Cardiac septum (tissue), 1 donor: Measurements from ENCODE around the gene GAS7. TPM values are rescaled to one million over a fixed set of nuclear protein-coding genes. Genes with fewer than 3 reads are reported as not detected.

Experiments used
- DNase-seq: peaks from one replicate; pipeline ENCODE4 v3.0.0-alpha.2; 2020; ENCODE audit warnings: low spot score
- intact Hi-C: fragments of 100-400 bp; cut with DNase I; formaldehyde crosslinking; loops from one replicate; pipeline ENCODE4 v1.14.0; 2022
- total RNA-seq: library from RNA; stranded (reverse); fragmentation: NEBNext Ultra II Directional; extraction: Animal tissue kit (Norgen Biotek cat#: 25700); gene quantifications from one replicate; pipeline ENCODE4 v1.2.1, GENCODE V29; 2021
- donor health status: DM: no; HTN: no; CAD: no.

Gene GAS7
- total RNA-seq, 1 donor from 2014 or later: 75.9 TPM

DNA sequence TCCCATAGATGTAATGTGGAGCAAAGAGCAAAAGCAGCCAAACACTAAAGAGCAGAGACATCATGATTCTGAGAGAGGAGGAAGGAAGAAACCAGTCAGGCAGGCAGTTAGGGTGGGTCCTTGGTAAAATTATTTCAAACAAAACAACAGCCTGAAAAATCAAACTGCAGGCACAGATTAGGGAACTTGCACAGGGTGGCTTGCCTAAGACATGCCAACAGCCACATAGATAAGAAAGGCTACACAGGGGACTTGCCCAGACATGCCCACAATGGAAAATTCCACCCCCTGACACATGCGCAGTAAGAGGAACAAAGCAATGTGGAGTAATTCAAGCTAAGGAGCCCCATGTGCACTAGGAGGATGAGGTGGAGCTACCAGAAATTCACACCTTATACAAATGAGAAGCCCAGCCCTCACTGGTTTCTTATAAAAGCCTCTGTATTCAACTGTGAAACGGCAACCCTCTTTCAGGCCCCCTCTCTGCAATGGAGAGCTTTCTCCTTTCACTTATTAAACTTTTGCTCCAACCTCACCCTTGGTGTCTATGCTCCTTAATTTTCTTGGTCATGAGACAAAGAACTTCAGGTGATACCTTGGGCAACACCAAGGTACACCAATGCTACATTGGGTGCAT, 7.3 kb upstream of the GAS7 start:
- no peak for DNase-seq
- intact Hi-C loops: no loop called here

DNA sequence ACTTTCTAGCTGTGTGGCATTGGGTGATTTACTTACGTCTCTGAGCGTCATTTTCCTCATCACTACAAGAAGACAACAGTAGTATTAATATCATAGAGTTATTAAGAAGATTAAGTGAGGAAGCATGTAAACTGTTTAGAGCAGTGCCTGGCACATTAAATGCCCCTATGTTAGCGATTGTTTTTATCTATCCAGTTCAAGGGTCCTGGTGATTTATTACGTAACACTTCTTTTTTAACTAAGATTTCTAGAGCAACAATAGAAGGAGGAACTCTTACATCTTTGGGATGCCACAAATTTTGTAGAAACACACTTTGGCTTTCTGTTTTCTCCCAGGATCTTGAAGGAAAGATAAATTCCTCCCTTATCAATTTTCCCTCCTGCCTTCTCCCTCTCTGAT, 3.3 kb upstream of the GAS7 start:
- intact Hi-C loops: no loop called here
- no peak for DNase-seq

DNA sequence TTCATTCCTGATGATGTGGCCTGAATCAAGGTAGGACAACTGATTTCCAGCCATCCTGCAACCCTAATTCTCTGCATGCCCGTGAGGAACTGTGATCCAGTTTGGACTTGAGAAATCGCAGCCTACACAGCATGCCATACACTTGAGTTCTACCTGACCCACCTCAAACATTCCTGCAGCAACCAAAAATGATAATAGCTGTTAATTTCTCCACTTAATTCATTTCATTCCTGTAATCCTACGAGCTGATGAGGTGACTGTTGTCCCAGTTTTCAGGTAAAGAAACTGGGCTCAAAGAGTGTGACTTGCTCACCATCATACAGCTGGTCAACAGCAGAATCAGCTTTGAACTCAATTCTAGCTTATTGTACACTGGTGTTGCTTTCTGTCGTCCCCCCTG, 2.2 kb upstream of the GAS7 start:
- intact Hi-C loops: no loop called here
- no peak for DNase-seq

DNA sequence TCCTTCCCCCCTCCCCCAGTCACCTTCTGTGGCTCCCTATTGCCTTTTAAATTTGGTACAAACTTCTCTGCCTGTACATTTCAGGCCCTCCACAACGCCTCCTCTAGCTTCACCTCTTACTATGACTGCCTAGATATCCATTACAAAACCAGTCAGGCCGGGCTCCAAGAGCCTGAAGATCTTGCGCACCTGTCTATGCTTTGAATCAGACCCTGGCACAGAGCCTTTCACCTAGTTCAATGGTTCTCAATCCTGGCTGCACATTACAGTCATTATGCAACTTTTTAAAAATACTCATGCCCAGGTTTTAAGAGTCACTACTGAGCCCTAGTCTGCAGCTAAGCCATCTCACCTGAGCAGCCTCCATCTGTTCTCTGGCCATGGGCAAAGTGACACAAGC, 1.6 kb upstream of the GAS7 start:
- DNase-seq: no peak
- intact Hi-C loops: no loop called here

DNA sequence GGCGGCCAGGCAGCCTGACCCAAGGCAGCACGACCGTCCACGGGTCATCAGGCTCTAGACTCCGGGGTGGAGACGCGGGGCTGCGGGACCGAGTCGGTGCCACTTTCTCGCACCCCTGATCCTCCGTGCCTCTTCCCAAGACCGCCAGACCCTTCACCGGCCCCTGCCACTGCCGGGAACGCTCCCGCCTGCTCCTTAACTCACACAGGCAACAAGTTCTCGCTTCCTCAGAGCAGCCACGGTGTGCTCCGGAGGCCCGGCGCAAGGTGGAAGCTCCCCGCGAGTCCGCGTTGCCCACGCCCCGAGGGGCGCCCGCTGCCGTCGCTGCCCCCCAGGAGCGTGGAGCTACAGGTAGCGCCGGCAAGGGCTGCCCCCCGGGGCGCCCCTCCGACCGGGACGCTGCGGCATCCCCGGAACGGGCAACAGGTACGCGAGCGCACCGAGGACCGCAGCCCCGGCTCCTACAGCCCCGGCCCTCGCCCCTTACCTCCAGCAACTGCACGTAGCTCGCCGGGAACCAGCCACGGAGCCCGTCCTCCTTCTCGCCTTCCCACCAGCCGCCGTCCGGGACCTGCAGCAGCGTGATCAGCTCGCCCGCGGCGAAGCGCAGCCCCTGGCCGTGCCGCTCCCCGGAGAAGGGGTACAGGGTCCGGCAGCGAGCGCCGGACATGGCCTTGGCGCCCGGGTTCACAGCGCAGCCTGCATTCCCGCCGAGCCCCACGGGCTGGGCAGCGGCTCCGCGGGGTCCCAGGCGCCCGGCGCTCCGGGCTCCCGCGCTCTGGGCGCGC, 491 bp downstream of the GAS7 start:
- no peak for DNase-seq
- intact Hi-C loops: loop anchor here (5.0 kb wide), 1 partner anchor 91 kb away; no protein-coding TSS in a partner anchor

DNA sequence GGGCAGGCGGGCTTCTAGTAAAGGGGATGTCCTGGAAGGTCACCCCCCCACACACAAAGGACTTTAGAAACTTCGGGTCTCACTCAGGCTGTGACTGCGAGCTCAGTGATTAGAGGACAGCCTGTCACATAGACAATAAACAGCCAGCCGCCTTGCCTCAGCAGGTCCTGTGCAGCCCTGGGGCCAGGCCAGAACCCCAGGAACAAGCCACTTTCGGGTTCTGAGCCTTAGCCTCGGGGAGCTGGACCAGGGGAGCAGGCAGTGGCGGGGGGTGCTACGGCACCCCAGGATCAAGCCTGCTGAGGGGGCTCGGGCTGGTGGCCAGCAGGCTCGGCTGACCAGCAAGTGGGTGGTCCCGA, 1.1 kb downstream of the GAS7 start:
- intact Hi-C loops: loop anchor here (5.0 kb wide), 1 partner anchor 90 kb away; no protein-coding TSS in a partner anchor
- no peak for DNase-seq

DNA sequence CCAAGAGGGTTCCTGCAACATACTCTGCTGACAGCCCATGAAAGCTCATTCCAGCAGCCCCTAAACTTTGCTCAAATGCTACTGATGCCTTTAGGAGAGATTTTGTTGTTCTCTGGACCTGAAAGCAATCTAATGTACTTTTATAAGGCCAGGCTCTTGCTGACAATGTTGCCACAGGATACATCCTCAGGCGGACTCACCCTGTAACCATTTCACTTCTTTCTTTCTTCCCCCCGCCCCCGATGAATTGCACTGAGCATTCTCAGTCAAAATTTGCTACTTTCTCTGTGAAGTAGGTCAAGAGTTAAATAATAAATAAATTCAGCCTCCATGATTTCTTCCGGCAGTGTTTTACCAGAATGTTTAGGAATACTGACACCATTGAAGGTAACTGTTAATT, 1.5 kb downstream of the GAS7 start:
- no peak for DNase-seq
- intact Hi-C loops: loop anchor here (5.0 kb wide), 1 partner anchor 90 kb away; no protein-coding TSS in a partner anchor

DNA sequence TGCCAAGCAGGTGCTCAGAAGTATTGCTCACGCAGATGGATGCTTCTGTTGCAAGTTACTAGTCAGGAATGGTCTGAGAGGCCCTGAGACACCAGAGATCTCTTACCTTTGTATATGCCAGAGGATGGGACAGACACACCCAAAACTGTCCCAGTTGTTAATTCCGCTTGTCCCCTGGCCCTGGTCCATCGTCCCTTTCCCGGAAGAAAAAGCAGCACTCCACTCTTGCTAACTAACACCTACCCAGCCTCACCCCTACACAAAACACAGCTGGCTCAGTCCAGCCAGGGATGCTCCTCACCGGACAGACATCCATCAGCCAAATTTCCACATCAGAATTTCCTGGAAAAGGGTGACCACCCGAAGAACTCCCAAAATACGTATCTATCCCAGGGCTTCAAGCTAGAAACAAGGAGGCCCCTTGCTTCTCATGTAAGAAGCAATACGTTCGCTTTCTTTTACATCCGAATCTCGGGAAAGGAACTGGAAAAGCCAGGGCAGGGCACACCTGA, 2.0 kb downstream of the GAS7 start:
- intact Hi-C loops: loop anchor here (5.0 kb wide), 1 partner anchor 89 kb away; no protein-coding TSS in a partner anchor
- no peak for DNase-seq

DNA sequence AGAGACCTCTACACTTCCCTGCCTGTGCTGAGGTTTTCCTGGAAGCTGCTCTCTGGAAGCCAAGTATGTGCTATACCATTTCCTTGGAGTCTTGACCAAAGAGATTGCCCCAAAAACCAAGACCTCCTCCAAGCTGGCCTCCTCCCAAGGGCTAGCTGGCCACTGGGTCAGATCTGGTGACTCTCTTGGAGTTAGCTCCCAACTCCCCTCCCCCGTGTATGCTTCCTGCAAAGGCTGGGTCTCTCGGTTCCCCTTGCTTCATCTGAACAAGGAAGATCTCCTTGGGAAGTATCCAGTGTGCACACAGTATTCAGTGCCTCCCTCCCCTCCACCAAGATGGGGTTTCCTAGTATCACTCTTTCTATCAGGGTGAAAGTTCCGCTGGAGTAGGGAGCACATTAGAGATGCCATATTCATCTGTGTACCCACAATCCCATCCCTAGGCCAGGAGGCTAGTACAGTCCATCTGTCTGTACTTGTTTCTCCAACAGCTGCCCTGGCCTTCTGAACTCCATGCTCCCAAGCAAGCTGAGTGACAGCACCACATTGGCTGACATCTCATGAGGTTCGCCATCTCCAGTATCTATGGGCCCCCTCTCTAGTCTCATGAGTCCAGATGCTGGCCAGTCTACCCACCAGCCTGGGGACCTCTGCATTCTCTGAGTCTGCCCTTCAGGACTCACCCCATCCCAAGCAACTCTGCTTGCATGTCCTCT, 3.2 kb downstream of the GAS7 start:
- intact Hi-C loops: loop anchor here (5.0 kb wide), 1 partner anchor 88 kb away; no protein-coding TSS in a partner anchor
- DNase-seq: no peak

DNA sequence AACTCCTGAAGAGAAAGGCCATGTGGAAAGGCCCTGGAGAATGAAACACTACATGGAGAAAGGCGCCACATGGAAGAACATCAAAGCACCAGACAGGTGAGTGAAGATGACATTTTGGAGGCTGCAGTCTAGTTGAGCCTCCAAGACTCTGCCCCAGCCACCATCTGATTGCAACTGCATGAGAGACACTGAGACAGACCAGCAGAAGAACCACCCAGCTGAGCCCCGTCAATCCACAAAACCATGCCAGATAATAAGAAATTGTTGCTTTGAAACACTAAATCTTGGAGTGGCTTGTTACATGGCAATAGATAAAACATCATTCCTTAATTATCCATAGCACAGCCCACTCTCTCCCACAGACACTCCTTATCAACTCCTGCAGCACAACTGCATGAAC, 4.8 kb downstream of the GAS7 start:
- intact Hi-C loops: no loop called here

DNA sequence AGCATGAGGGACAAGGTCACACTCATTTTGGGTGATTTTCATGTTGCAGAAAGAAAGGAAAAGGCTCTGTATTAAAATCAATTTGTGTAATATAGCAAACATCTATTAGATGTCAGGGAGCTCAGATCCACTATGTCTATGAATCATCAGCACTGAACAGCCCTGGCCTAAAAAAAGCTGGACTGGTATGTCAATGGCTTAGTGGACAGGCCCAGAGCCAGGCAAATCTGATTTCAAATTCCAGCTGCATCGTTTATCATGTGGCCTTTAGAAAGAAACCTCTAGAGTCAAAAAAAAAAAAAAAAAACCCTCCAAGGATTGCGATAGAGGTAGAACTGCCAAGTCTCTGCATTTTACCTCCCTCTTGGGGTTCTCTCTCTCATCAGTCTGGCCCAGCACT, 5.4 kb downstream of the GAS7 start:
- intact Hi-C loops: no loop called here
- DNase-seq: no peak

More for the DNA sequence above, 4.8 kb downstream of the GAS7 start:
- no peak for DNase-seq

DNA sequence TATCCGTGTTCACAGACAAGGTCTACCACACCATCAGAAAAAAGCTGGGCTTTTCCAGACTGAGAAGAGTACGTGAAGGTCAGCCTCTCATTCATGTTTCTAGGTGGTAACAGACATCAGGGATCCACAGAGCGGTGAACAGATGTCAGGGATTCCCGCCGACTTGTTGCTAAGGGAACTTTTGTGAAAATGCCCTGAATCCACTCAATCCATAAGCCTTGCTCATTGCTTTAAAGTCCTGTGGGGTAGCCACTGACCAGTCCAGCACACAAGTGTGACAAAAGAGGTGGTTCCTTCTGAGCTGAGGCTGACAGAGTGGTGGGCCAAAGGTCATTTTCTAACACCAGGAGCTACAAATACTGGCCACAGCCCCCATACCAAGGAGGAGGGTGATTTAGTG, 5.9 kb downstream of the GAS7 start:
- DNase-seq: no peak
- intact Hi-C loops: no loop called here

DNA sequence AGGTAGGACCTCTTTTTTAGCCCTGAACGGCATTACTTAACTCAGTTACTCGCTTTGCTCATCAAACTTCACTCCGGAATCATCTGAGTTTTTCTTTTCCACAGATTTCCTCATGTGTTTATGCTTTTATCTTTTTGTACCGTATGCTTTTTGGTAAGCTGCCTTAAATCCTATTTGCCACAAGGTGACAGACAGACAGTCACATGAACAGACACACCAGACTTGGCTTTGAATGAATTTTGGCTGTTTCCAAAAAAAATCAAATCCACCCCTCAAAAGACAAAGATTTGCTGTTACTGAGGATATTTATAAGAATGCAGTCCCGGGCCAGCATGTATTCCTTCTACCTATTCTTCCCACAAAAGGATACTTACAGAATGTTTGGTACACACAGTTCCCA, 10.9 kb downstream of the GAS7 start:
- intact Hi-C loops: no loop called here
- no peak for DNase-seq

DNA sequence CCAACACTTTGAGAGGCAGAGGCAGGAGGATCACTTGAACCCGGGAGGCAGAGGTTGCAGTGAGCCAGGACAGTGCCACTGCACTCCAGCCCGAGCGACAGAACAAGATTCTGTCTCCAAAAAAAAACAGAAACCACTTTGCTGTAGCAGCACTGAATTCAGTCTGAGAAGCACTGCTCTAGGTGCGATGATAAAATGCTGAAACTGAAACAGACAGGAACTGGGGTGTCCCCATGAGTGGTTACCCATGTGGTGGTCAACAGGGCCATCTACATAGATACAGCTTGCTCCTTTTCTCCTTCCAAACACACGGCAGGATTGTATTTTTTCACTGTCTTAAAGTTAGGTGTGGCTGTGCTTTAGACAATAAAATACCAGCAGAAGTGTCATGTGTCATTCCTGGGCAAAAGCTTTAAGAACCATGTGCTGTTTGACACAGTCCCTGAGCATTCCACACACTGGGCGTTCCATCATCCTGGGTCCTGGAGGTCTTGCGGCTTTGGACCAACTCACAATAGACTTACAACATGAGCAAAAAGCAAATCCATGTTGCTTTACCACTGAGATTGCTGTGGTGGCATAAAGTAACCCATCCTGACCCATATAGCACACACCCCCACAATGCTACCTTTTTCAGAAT, 11.5 kb downstream of the GAS7 start:
- no peak for DNase-seq
- intact Hi-C loops: no loop called here

DNA sequence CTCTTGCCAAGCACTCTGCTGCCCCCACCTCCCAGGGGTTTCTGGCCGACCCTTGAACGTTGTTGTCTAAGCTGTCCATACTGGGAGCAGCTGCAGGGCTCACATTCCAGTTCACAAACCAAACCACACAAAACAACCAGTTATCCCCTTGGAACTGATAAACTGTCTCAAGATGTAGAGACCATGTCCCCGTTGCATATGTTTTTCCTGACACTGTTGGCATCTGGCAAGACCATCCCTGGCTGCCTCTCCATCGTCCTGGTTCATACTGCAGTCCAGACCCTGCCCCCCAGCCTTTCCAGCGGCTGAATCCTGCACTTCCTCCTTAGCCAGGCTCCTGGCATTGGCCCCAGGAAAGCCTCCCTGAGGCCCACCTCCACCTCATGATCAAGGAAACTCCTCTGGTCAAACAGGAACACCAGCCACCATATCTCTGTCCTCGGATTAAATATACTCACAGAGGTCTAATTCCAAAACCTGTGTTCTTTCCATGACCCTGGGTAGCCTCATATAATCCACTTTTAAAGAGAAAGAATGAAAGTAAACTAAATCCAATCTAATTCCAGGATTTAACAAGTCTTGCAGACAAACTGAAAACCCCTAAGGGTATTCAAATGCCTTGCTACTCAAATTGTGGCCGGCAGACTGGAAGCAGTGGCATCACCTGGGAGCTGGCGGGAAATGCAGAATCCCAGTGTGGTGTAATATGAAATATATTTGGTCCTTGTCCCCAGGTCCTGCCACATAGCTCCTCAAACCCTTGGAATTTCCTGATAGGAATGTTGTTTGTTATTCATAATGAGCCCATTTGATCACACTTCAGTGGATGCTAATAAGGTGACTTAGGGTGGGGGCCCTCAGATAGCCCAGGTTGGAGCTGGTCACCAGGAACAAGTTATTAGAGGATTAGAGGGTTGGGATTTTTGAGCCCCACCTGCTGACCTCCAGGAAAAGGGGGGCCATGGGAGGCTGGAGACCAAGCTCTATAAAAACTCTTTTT, 14.2 kb downstream of the GAS7 start:
- no peak for DNase-seq
- intact Hi-C loops: no loop called here

DNA sequence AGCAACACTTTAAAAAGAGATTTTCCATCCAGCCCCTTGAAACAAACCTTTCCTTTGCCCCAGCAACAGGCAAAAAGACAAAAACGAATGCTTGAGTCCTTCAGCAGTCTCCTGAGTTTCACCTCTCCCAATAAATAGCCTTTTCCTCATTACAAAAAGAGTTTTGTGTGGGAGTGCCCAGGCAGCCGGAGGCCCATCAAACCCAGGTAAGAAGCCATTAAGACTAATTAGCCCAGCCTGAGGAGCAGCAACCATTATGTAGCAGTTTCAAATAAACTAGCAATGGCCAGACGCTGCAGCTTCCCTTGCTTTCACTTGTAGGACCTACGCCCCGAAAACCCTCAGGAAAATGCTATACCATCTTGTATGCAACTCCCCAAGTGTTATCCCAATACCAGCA, 15.6 kb downstream of the GAS7 start:
- intact Hi-C loops: no loop called here

DNA sequence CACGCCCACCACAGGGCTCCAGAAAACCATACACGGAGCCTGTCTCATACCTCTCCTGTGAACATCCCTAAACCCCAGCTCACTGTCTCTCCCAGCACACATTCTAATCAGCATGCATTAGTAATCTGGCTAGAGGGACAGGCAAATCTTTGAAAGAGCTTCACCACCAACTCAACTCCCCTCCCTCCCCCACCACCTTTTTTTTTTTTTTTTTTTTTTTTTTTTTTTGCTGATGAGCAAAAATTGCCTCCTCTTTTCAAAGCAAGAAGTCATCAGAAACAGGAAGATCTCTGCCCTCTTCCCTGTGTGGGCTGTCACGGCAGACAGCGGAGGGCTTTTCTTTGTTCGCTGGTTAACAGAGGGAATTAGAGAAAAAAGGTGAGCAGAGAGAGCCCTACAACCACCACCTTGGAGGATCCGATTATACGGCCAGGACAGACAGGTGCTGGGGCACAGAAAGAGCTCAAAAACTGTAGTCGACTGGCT, 19.9 kb downstream of the GAS7 start:
- intact Hi-C loops: no loop called here
- no peak for DNase-seq

More for the DNA sequence above, 15.6 kb downstream of the GAS7 start:
- no peak for DNase-seq

DNA sequence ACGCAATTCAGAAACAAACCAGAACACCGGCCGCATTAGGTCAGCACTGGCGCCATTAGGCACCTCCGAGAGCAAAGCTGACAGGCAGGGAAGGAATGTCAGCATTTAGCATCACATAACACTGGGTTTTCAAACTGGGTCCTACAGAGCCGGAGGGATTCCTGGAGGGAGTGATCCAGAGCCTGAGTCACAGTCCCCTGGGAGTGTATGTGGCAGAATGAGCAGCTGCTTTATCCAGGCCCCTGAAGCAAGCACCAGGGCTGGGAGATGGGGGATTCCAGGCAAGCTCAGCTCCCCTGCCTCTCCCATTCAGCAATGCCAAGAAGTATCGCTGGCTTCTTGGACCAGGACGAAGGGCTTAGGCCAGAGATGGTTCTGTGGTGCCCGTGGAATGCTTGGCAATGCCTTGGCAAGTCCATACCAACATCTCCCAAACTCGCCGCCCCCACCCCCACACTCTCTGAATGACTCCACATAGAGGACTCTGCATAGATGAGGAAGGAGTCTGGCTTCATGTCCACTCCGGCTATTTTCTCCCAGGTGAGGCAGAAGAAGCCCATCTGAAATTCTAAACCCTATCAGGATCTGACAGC, 20.4 kb downstream of the GAS7 start:
- DNase-seq: no peak
- intact Hi-C loops: no loop called here
